22Rv1 (cell line): ENCODE results near the gene MED26.

Experiments used
- CTCF ChIP-seq: fragments of 450-650 bp; IDR thresholded peaks from 2 replicates; pipeline ENCODE4 v1.5.1; 2017; ENCODE audit warnings: mild to moderate bottlenecking
- ZFX ChIP-seq: fragments of 450-650 bp; IDR thresholded peaks from 2 replicates; pipeline ENCODE4 v1.6.1; 2017; ENCODE audit warnings: antibody characterized with exemption, borderline replicate concordance

- no peak for TF ChIP-seq CTCF
- TF ChIP-seq ZFX, result no peak
Observed at GRCh38 chr19:16530540-16531379, 97.2 kb downstream of the MED26 start.
